ENCODE results near the gene C1QTNF6. TPM values are rescaled to one million over a fixed set of nuclear protein-coding genes. Genes with fewer than 3 reads are reported as not detected.
A peak's percentile ranks its signal among the peaks of the same experiment; 100 is the strongest.

The C1QTNF6 gene
- polyA plus RNA-seq (2012; ENCODE audit: insufficient read length, low read depth) = 18.7 TPM

DNA sequence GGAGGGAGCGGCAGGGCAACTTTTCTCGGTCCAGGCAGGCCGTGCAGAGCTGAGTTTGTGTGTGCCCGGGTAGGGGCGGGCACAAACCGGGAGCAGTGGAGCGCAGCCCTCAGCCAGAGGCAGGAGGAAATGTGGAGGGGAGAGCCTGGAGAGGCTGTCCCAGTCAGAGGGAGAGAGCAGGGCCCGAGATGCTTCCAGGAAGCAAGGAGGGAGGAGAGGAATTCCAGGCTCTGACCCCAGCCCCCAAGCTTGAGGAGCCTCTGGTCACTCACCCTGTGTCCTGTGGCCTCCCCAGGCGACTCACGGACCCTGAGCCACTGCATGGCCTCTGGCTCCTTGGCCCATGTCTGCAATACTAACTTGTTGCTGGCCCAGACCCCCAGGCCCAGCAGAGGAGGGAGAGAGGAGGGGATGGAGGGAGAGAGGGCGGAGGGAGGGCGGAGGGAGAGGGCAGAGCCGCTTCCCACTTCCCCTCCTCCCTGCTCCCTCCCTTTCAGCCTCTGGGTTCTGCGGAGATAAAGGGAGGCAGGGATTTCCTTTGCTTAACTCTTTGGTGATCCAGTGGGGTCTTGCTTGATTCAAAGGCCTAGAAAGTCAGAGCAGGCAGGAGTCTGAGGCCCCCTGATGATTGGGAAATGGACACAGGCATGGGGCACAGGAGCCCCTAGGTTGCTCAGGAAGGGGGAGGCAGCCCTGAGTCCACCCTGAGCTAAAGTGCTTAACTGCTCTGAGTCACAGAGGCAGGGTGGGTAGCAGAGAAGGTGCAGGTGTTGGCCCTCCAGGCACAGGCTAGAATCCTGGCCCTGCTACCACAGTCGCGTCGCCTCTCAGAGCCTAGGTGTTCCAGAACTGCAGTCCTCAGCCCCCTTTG is at the start of gene C1QTNF6:
Gene C1QTNF6, minus strand, starts transcription at position 357 of the 871 bp plus-strand sequence. Its CDS starts 34 bp downstream, at position 323.
- peak; percentile 97 for TF ChIP-seq POLR2AphosphoS5 (IDR thresholded peaks at IDR 0.05; ENCODE audit: low read depth, low read length)
- TF ChIP-seq TAF1 (IDR thresholded peaks at IDR 0.05; ENCODE audit: borderline replicate concordance, insufficient read depth, low read length) = peak; percentile 70; the same call in 1 of the 2 replicates
- no peak for TF ChIP-seq SIN3A (IDR thresholded peaks at IDR 0.05; ENCODE audit: borderline replicate concordance, insufficient read depth, low read length)
- TF ChIP-seq, protein P1, sequence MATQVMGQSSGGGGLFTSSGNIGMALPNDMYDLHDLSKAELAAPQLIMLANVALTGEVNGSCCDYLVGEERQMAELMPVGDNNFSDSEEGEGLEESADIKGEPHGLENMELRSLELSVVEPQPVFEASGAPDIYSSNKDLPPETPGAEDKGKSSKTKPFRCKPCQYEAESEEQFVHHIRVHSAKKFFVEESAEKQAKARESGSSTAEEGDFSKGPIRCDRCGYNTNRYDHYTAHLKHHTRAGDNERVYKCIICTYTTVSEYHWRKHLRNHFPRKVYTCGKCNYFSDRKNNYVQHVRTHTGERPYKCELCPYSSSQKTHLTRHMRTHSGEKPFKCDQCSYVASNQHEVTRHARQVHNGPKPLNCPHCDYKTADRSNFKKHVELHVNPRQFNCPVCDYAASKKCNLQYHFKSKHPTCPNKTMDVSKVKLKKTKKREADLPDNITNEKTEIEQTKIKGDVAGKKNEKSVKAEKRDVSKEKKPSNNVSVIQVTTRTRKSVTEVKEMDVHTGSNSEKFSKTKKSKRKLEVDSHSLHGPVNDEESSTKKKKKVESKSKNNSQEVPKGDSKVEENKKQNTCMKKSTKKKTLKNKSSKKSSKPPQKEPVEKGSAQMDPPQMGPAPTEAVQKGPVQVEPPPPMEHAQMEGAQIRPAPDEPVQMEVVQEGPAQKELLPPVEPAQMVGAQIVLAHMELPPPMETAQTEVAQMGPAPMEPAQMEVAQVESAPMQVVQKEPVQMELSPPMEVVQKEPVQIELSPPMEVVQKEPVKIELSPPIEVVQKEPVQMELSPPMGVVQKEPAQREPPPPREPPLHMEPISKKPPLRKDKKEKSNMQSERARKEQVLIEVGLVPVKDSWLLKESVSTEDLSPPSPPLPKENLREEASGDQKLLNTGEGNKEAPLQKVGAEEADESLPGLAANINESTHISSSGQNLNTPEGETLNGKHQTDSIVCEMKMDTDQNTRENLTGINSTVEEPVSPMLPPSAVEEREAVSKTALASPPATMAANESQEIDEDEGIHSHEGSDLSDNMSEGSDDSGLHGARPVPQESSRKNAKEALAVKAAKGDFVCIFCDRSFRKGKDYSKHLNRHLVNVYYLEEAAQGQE (IDR thresholded peaks at IDR 0.05; ENCODE audit: insufficient read depth in 1 of 2, low read depth in 2 of 2, low read length in 2 of 2) = 0 out of 4 replicates have a peak, but pooled peaks of 1 of the 2 experiments have one; percentile 7

DNA sequence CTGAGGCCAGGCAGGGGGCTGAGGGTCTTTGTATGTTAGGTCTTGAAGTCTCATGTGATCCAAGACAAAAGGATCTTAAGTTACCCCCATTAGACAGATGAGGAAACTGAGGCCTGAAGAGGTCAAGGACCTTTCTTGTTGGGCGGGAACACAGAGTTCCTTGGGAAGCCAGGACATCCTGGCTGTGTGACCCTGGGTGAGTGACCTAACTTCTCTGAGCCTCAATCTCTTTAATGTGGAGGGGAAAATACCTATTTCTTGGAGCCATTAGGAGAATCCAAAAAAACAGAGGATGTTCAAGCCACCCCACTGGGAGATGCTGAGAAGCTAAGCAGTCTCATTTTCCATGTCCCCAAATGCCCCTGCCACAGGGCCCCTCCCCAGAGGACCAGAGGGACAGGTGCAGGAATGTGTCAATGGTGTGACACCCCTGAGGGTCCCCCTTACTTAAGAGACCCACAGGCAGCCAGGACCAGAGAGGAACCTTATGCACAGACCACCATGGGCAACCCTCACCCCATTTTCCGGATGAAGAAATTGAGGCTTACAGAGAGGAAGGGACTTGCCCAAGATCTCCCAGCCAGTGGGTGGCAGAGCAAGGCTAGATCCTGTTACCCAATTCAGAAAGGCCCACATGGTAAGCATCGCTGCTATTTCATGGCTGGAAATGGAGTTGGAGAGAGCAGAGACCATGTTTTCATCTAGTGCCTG is 48.0 kb upstream of the C1QTNF6 start:
- TF ChIP-seq TAF1 (IDR thresholded peaks at IDR 0.05; ENCODE audit: borderline replicate concordance, insufficient read depth, low read length) (no peak), FOXP2 (optimal IDR thresholded peaks at IDR 0.05; ENCODE audit: borderline replicate concordance, extremely low read depth, extremely low read length, insufficient read depth) (no peak), POLR2AphosphoS5 (IDR thresholded peaks at IDR 0.05; ENCODE audit: low read depth, low read length) (no peak), SIN3A (IDR thresholded peaks at IDR 0.05; ENCODE audit: borderline replicate concordance, insufficient read depth, low read length) (no peak)
- TF ChIP-seq, protein P1 (IDR thresholded peaks at IDR 0.05; ENCODE audit: insufficient read depth in 1 of 2, low read depth in 2 of 2, low read length in 2 of 2) = no peak

DNA sequence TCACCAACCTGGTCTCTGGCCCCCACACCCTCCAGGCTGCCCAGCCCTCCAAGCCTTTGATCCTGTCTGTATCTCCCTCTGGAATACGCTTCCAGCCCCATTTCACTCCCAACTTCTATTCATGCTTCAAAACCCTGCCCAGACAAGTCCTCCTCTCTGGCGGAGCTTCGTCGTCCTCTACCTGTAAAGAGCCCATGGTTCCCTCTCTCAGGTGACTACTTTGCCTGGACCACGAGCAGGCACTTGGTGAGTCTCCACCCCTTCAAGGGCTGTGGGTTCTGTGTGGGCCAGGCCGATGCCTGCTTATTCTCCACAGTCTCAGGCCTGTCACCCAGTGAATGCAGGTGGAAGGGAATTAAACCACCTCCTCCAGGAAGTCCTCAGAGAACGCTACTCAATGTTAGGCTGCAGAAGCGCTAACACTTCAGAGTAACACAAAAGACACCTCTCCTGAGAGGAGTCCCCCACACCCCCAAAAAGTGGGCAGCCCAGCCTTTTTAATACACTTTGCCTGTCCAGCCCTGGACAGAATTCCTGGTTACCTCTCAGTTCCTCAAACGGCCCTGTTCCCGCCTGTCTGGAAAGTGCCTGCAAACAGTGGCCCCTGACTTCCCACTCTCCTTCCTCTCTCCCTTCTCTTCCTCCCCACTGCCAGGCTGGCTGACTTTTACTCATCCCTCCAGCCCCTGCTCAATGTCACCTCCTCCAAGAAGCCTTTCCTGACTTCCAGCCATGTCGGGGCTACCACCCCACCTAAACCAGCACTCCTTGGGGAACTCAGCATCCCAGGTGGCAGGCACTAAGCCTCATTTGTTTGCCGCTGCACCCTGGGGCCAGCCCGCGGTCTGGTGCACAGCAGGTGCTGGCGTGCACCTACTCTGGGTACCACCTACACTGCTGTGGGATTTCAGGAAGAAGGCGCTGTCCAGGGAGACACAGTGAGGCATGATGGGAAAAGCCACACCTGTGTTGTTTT is 47.0 kb upstream of the C1QTNF6 start:
- TF ChIP-seq TAF1 (IDR thresholded peaks at IDR 0.05; ENCODE audit: borderline replicate concordance, insufficient read depth, low read length) (no peak), SIN3A (IDR thresholded peaks at IDR 0.05; ENCODE audit: borderline replicate concordance, insufficient read depth, low read length) (no peak), FOXP2 (optimal IDR thresholded peaks at IDR 0.05; ENCODE audit: borderline replicate concordance, extremely low read depth, extremely low read length, insufficient read depth) (no peak)

DNA sequence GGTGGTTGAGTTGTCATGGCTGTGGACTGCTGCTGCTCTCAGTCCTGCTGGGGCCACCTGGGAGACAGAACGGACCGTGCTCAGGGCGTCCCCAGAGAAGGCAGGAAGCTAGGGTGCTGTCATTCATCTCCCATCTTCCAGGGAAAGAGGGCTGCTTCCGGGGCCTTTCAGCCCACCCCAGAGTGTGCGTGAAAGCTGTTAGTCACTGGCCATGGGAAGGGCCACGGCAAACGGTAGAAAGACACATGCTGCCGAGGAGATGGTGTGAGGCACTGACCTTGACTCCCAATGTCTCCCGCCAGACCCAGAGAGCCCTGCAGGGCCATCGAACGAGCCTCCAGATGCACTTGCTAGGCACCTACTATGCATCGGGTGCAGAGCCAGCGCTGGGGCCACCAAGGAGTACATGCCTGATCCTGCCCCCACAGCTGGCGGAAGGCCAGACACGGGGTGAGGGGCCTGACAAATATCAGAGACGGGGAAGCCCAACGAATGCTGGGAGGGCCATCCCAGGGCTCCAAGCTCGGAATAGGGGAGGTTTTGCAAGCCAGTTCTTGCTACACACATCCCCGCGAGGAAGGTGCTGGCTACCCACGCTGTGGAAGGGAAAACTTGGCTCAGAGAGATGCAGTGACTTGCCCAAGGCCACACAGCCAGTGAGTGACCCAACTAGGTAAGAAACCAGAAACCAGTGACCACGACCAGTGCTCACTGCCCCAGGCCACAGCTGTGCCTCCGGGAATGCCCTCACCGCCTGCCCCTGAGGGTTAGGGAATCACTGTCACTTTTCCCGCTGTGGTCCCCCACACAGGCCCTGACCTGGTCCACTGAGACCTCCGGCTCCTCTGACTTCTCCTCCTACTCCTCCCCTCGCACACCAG is 45.9 kb upstream of the C1QTNF6 start:
- no peak for TF ChIP-seq TAF1 (IDR thresholded peaks at IDR 0.05; ENCODE audit: borderline replicate concordance, insufficient read depth, low read length)

DNA sequence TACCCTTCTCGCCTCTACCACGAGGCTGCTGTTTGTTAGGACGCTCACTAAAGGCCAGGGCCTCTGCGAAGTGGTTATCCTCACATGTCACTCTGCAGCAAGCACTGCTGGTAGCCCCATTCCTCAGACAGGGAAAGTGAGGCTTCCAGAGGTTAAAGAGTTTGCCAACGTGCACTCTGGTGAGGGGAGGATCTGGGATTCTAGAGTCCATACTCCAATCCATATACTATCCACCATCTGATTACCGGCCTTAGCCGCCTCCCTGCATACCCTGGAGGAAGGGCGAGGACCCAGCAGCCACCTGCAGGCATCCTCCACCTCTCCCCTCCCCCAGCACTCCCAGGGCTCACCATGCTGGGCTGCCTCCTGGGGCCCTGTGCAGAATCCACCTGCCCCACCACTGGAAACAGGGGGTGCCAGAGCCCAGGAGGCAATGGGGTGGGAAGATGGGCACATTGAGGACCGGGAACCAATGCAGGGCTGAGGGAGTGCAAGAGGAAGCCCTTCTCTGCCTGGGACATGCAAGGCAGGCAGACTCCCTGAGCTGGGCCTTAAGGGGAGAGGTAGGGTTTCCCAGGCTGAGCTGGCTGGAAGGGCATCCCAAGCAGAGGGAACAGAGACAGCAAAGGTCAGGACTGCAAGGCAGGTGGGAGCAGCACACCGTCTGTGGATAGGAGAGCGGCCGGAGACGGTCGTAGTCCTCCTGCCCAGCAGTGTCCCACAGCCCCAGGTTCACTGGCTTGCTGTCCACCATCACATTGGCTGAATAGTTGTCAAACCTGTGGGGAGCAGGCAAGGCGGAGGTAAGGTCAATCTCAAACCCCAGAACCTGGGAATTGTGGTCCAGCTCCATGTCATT is 44.3 kb upstream of the C1QTNF6 start:
- TF ChIP-seq SIN3A (IDR thresholded peaks at IDR 0.05; ENCODE audit: borderline replicate concordance, insufficient read depth, low read length) (no peak), POLR2AphosphoS5 (IDR thresholded peaks at IDR 0.05; ENCODE audit: low read depth, low read length) (no peak), FOXP2 (optimal IDR thresholded peaks at IDR 0.05; ENCODE audit: borderline replicate concordance, extremely low read depth, extremely low read length, insufficient read depth) (no peak), TAF1 (IDR thresholded peaks at IDR 0.05; ENCODE audit: borderline replicate concordance, insufficient read depth, low read length) (no peak)
- TF ChIP-seq, protein P1 (IDR thresholded peaks at IDR 0.05; ENCODE audit: insufficient read depth in 1 of 2, low read depth in 2 of 2, low read length in 2 of 2) = no peak

All from PFSK-1 (cell line).